ENCODE measurements around the gene CADM1.

DNA sequence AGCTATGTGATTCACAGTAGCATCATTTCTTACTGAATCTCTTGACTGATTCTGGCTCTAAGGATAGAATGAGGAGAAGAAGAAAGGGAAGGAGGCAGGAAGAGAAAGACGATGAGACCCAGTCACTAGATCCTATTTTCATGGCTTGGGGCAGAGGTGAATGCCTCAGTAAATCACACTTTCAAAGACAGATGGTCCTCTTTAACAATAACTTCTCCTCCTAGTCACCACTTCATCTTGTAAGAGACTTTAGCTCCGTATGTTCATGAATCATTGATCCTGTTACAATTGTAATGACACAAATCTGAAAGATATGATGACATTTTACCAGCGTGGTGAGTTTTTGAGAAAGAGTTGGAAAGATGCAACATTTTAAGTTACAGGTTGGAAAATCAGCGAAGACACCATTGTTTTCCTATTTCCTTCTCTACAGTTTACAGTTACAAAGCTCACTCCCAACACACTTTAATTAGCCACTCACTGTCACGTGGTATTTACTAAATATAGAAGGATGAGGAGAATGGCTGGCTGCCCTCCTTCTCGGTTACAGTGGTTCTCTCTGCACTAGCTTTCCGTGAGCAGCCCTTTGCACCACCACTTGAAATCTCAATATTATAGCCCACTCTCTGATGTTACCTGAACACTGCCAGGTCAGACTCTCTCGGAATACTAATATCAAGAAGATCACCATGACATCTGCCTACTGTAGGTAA is 205.8 kb downstream of the CADM1 start:
- TF ChIP-seq POLR2AphosphoS5 (IDR thresholded peaks at IDR 0.05; ENCODE audit: borderline replicate concordance, low read depth, low read length) (no peak), EZH2 (IDR thresholded peaks at IDR 0.05) (no peak)

All from SK-N-MC (cell line).